GM12878 (cell line): ENCODE measurements around the gene PLXNA4. TPM values are rescaled to one million over a fixed set of nuclear protein-coding genes. Genes with fewer than 3 reads are reported as not detected.

Experiments
- ATAC-seq: fragments of 200-7000 bp; cut with Tn5 transposase; 3 replicates; pipeline ENCODE4 v1.9.1; 2020; ENCODE audit warnings: mild to moderate bottlenecking, moderate library complexity
- BruUV-seq: library from RNA; stranded (reverse); fragments of 400-500 nt; replicated peaks from 2 replicates; lab custom pipeline; 2021; lab: Mats Ljungman, UMichigan
- CTCF ChIA-PET: fragments of 300-600 bp; sonication (Branson Sonifier 250); formaldehyde crosslinking; extraction: SDS; loops from one replicate; lab custom pipeline; 2021; ENCODE audit warnings: inconsistent platforms; lab: Yijun Ruan, JAX
- POLR2A ChIA-PET: fragments of 350-600 bp; formaldehyde crosslinking; extraction: SDS; loops from one replicate; lab custom pipeline; 2021; ENCODE audit warnings: inconsistent platforms; lab: Charles Lee
- RAD21 ChIA-PET: fragments of 300-600 bp; sonication (Branson Sonifier 250); formaldehyde crosslinking; loops from one replicate; lab custom pipeline; 2023; ENCODE audit warnings: antibody characterized with exemption; ENCODE audit not compliant: unreplicated experiment; lab: Charles Lee
- SMC1A ChIA-PET: fragments of 300-600 bp; sonication (Branson Sonifier 250); formaldehyde crosslinking; loops from one replicate; lab custom pipeline; 2023; ENCODE audit not compliant: unreplicated experiment, uncharacterized antibody; lab: Charles Lee
- DNase-seq: peaks from one replicate; pipeline ENCODE4 v3.0.0-alpha.2; 2011; ENCODE audit warnings: low read depth, low spot score
- FAIRE-seq: peaks from 3 replicates; lab custom pipeline; 2011; peaks lifted over from hg19 to GRCh38; lab: Jason Lieb, UNC
- H2AFZ ChIP-seq: 2 replicates; pipeline ENCODE4 v1.6.0; 2011; ENCODE audit warnings: low read depth, low read length, control low read depth; ENCODE audit not compliant: control insufficient read depth
- H3K27ac ChIP-seq: 2 replicates; pipeline ENCODE4 v1.5.1; 2011; ENCODE audit warnings: control low read depth; ENCODE audit not compliant: control insufficient read depth, insufficient read depth
- H3K27me3 ChIP-seq, 2 experiments: replicated peaks in 1 of 2; 2 replicates each; pipeline versions ENCODE4 v1.6.0 to v1.6.1; 2011; ENCODE audit warnings: low read length in 1 of 2; ENCODE audit not compliant: control insufficient read depth in 2 of 2, insufficient read depth in 2 of 2
- H3K36me3 ChIP-seq, 2 experiments: 2 replicates each; pipeline ENCODE4 v1.5.1; 2011; ENCODE audit warnings: low read length in 1 of 2; ENCODE audit not compliant: control insufficient read depth in 2 of 2, insufficient read depth in 2 of 2
- H3K4me1 ChIP-seq: 2 replicates; pipeline ENCODE4 v1.6.1; 2011; ENCODE audit warnings: mild to moderate bottlenecking, low read length, moderate library complexity, mixed read lengths; ENCODE audit not compliant: control insufficient read depth, insufficient read depth
- H3K4me2 ChIP-seq: 2 replicates; pipeline ENCODE4 v1.6.0; 2011; ENCODE audit warnings: control low read depth; ENCODE audit not compliant: control insufficient read depth, insufficient read depth
- H3K4me3 ChIP-seq: fragments of 200-600 bp; sonication (generic); 2 replicates; pipeline ENCODE4 v1.5.1; 2016
- H3K79me2 ChIP-seq: 2 replicates; pipeline ENCODE4 v1.6.0; 2011; ENCODE audit warnings: low read length; ENCODE audit not compliant: control insufficient read depth, insufficient read depth
- H3K9ac ChIP-seq: 2 replicates; pipeline ENCODE4 v1.8.0; 2011; ENCODE audit warnings: low read length, control low read depth, mixed read lengths; ENCODE audit not compliant: control insufficient read depth, insufficient read depth
- H3K9me3 ChIP-seq: replicated peaks from 3 replicates; pipeline ENCODE4 v1.5.1; 2011; ENCODE audit warnings: mild to moderate bottlenecking, low read length; ENCODE audit not compliant: control insufficient read depth, insufficient read depth
- H4K20me1 ChIP-seq: 2 replicates; pipeline ENCODE4 v1.6.0; 2011; ENCODE audit not compliant: control insufficient read depth, insufficient read depth
- BCL3 ChIP-seq: IDR thresholded peaks from 2 replicates; pipeline ENCODE4 v1.6.1; 2011; ENCODE audit warnings: borderline replicate concordance, low read depth, mild to moderate bottlenecking, moderate library complexity, low read length; ENCODE audit not compliant: insufficient read depth, poor library complexity, severe bottlenecking
- CREM ChIP-seq: IDR thresholded peaks from 2 replicates; pipeline ENCODE4 v1.6.1; 2014; ENCODE audit warnings: antibody characterized with exemption, low read depth
- EGR1 ChIP-seq, 2 experiments: IDR thresholded peaks; 1 replicate in 1 of 2; 2 replicates in 1 of 2; pipeline ENCODE4 v1.6.1; 2011 to 2012; ENCODE audit warnings: low read depth in 2 of 2, low read length in 2 of 2, borderline replicate concordance in 1 of 2, mild to moderate bottlenecking in 1 of 2, moderate library complexity in 1 of 2
- EP300 ChIP-seq, 2 experiments: fragments of 150-350 bp in 1 of 2; IDR thresholded peaks; 2 replicates each; pipeline ENCODE4 v1.6.1; 2011 to 2012; ENCODE audit warnings: low read depth in 2 of 2, low read length in 2 of 2, borderline replicate concordance in 1 of 2, improper control_type of control experiment in 1 of 2, inconsistent platforms in 1 of 2; ENCODE audit not compliant: control insufficient read depth in 1 of 2
- MYC ChIP-seq: IDR thresholded peaks from 2 replicates; pipeline ENCODE4 v1.6.1; 2011; ENCODE audit warnings: mild to moderate bottlenecking, low read length, moderate library complexity, inconsistent platforms; ENCODE audit not compliant: insufficient read depth, insufficient replicate concordance, insufficient read length, severe bottlenecking
- NFYB ChIP-seq: IDR thresholded peaks from 2 replicates; pipeline ENCODE4 v1.6.1; 2011; ENCODE audit warnings: low read depth, mild to moderate bottlenecking, low read length, improper control_type of control experiment, moderate library complexity; ENCODE audit not compliant: insufficient read depth
- RB1 ChIP-seq: fragments of 450-650 bp; formaldehyde crosslinking; IDR thresholded peaks from 2 replicates; pipeline ENCODE4 v1.6.1; 2017; ENCODE audit warnings: mild to moderate bottlenecking, borderline replicate concordance
- SMARCA5 ChIP-seq: fragments of 450-650 bp; IDR thresholded peaks from 2 replicates; pipeline ENCODE4 v1.6.1; 2017; ENCODE audit warnings: mild to moderate bottlenecking
- SMC3 ChIP-seq: IDR thresholded peaks from 2 replicates; pipeline ENCODE4 v1.6.1; 2011; ENCODE audit warnings: low read length, improper control_type of control experiment, borderline replicate concordance
- ZNF217 ChIP-seq: fragments of 450-650 bp; IDR thresholded peaks from 2 replicates; pipeline ENCODE4 v1.6.1; 2017; ENCODE audit warnings: antibody characterized with exemption, mild to moderate bottlenecking
- ZSCAN29 ChIP-seq: fragments of 450-650 bp; IDR thresholded peaks from 2 replicates; pipeline ENCODE4 v1.6.1; 2017; ENCODE audit warnings: mild to moderate bottlenecking, moderate library complexity
- WGBS: methylation state at CpG from one replicate; pipeline ENCODE4 v1.1.6; 2016; ENCODE audit warnings: low lambda C conversion rate; ENCODE audit not compliant: insufficient replicate concordance, insufficient coverage; ENCODE audit errors: missing lambda C conversion rate; 5-methylcytosine and 5-hydroxymethylcytosine counted together
- in situ Hi-C: fragments of 300-500 bp; cut with MboI; formaldehyde crosslinking; loops from 9 replicates; pipeline ENCODE4 v1.14.3; 2018; ENCODE audit warnings: mixed read lengths
- intact Hi-C: fragments of 100-400 bp; cut with micrococcal nuclease; formaldehyde crosslinking; loops from one replicate; pipeline ENCODE4 v1.14.2; 2022; ENCODE audit not compliant: unreplicated experiment
- polyA plus RNA-seq, 11 experiments: library from polyadenylated mRNA; depleted of rRNA in 4 of 11; unstranded in 6 of 11; stranded (reverse) in 5 of 11; fragments of >200 nt; fragmentation: Nextera tagmentation in 4 of 11; fragmentation: Illumina TruSeq in 1 of 11; extraction: Ambion mirVana in 4 of 11; extraction: Trizol in 1 of 11; gene quantifications; 1 replicate in 1 of 11; 2 replicates in 10 of 11; pipeline versions ENCODE4 v1.2.1 to v1.2.3, GENCODE V29; 2011 to 2016; ENCODE audit warnings: inconsistent platforms in 2 of 11, missing spikeins in 2 of 11, low read depth in 1 of 11
- total RNA-seq, 4 experiments: library from RNA; depleted of rRNA in 3 of 4; stranded (reverse); fragments of >200 nt in 3 of 4; fragmentation: Illumina TruSeq in 1 of 4; extraction: Trizol in 1 of 4; gene quantifications; 2 replicates each; pipeline versions ENCODE4 v1.2.1 to v1.2.3, GENCODE V29; 2013 to 2021
- TF ChIP-seq, protein P1 (sequence below): fragments of 450-650 bp; IDR thresholded peaks from 2 replicates; pipeline ENCODE4 v1.6.1; 2018; ENCODE audit warnings: borderline replicate concordance, mild to moderate bottlenecking; ENCODE audit not compliant: partially characterized antibody
- TF ChIP-seq, protein P2 (sequence below): fragments of 450-650 bp; formaldehyde crosslinking; IDR thresholded peaks from 2 replicates; pipeline ENCODE4 v1.4.0; 2020; ENCODE audit warnings: mild to moderate bottlenecking, moderate library complexity

Gene PLXNA4
- total and polyA plus RNA-seq, 10 of the 15 experiments (the other 5 are each of a cell fraction or from before 2014, with no cell fraction given): 0.03 TPM; not detected in 9

DNA sequence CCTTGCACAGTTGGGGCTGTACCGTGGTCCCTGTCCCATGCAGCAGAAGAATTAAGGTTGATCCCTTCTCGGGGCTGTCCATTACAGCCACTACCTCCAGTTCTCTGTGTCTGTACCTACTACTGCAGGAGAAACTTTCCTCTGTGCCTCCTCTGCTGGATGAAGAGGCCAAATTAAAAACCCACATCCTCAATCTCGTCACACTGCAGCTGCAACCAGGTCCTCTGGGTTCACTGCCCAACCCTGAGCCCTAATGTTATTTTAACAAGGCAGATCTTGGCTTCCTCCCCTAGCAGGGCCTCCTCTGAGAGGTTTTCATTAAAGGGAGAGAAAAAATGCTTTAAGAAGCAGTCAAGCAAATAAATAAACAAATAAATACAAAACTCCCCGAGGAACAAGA, 66.6 kb downstream of the PLXNA4 start (continued):
- TF ChIP-seq RB1 (no peak), BCL3 (no peak), EGR1 (IDR thresholded peaks at IDR 0.05; ENCODE audit: borderline replicate concordance in 1 of 2, low read depth in 2 of 2, low read length in 2 of 2) (no peak), MYC (no peak), CREM (no peak), NFYB (no peak)

GRCh38 chr7:132508724-132509353, 67.4 kb downstream of the PLXNA4 start:
- ChIA-PET SMC1A (no interaction called here), POLR2A (no interaction called here), CTCF (interaction anchor here (0.8 kb wide), 1 partner anchor 74 kb away, joined by 3 read pairs; no protein-coding TSS in a partner anchor), RAD21 (no interaction called here)
- Histone ChIP-seq H3K27ac (no peak overlapping the region), H3K9me3 (no peaks in the 10 kb centered on the region), H2AFZ (no peak overlapping the region), H3K79me2 (no peaks in the 10 kb centered on the region), H3K9ac (no peak overlapping the region), H4K20me1 (no peaks in the 10 kb centered on the region), H3K4me2 (no peak overlapping the region), H3K36me3 (no peaks in the 10 kb centered on the region), H3K4me3 (no peak overlapping the region), H3K4me1 (no peaks in the 10 kb centered on the region), H3K27me3 (no peaks in the 10 kb centered on the region; a peak in 1 of 4 replicates)
- no TSS peak for BruUV-seq
- FAIRE-seq (no peak), DNase-seq (no peak), ATAC-seq (no peak)
- in situ Hi-C loops: no loop called here
- WGBS: 15% methylated on average over 8 of the region's 10 CpGs
- intact Hi-C loops: no loop called here
- TF ChIP-seq, protein P1, sequence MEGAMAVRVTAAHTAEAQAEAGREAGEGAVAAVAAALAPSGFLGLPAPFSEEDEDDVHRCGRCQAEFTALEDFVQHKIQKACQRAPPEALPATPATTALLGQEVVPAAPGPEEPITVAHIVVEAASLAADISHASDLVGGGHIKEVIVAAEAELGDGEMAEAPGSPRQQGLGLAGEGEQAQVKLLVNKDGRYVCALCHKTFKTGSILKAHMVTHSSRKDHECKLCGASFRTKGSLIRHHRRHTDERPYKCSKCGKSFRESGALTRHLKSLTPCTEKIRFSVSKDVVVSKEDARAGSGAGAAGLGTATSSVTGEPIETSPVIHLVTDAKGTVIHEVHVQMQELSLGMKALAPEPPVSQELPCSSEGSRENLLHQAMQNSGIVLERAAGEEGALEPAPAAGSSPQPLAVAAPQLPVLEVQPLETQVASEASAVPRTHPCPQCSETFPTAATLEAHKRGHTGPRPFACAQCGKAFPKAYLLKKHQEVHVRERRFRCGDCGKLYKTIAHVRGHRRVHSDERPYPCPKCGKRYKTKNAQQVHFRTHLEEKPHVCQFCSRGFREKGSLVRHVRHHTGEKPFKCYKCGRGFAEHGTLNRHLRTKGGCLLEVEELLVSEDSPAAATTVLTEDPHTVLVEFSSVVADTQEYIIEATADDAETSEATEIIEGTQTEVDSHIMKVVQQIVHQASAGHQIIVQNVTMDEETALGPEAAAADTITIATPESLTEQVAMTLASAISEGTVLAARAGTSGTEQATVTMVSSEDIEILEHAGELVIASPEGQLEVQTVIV: no peak
- TF ChIP-seq, protein P2, sequence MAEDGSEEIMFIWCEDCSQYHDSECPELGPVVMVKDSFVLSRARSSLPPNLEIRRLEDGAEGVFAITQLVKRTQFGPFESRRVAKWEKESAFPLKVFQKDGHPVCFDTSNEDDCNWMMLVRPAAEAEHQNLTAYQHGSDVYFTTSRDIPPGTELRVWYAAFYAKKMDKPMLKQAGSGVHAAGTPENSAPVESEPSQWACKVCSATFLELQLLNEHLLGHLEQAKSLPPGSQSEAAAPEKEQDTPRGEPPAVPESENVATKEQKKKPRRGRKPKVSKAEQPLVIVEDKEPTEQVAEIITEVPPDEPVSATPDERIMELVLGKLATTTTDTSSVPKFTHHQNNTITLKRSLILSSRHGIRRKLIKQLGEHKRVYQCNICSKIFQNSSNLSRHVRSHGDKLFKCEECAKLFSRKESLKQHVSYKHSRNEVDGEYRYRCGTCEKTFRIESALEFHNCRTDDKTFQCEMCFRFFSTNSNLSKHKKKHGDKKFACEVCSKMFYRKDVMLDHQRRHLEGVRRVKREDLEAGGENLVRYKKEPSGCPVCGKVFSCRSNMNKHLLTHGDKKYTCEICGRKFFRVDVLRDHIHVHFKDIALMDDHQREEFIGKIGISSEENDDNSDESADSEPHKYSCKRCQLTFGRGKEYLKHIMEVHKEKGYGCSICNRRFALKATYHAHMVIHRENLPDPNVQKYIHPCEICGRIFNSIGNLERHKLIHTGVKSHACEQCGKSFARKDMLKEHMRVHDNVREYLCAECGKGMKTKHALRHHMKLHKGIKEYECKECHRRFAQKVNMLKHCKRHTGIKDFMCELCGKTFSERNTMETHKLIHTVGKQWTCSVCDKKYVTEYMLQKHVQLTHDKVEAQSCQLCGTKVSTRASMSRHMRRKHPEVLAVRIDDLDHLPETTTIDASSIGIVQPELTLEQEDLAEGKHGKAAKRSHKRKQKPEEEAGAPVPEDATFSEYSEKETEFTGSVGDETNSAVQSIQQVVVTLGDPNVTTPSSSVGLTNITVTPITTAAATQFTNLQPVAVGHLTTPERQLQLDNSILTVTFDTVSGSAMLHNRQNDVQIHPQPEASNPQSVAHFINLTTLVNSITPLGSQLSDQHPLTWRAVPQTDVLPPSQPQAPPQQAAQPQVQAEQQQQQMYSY (CRISPR knock-in tag): no peak
- TF ChIP-seq ZNF217 (no peak), EP300 (IDR thresholded peaks at IDR 0.05; ENCODE audit: borderline replicate concordance in 1 of 2, control insufficient read depth in 1 of 2, low read depth in 2 of 2, low read length in 2 of 2) (no peak), ZSCAN29 (no peak), SMARCA5 (no peak), SMC3 (no peak)
